Measurements from ENCODE around the gene THRB.

THRB gene

GRCh38 chr3:24518990-24519367 is 24.3 kb upstream of the THRB start:
- no peak overlapping the region for H3K9ac ChIP-seq
- no peaks in the 10 kb centered on the region for H3K36me3 ChIP-seq (ENCODE audit: control insufficient read depth, insufficient read depth, low read length)
- H3K4me3 ChIP-seq (ENCODE audit: low read depth, low read length) = no peak overlapping the region
- TF ChIP-seq CTCF (IDR thresholded peaks at IDR 0.05) = no peak
- H3K4me1 ChIP-seq = peaks cover 3% of the 10 kb centered on the region
- no peaks in the 10 kb centered on the region for H3K79me2 ChIP-seq
- no peak overlapping the region for H3K4me2 ChIP-seq (ENCODE audit: low read length)
- H2AFZ ChIP-seq = no peak overlapping the region
- H3K9me3 ChIP-seq (ENCODE audit: control insufficient read depth, low read length) = no peaks in the 10 kb centered on the region
- H3K27me3 ChIP-seq (ENCODE audit: control insufficient read depth, insufficient read depth, low read length) = no peaks in the 10 kb centered on the region
- H3K27ac ChIP-seq = no peak overlapping the region

GRCh38 chr3:24514119-24514518 is 19.5 kb upstream of the THRB start:
- no peak overlapping the region for H3K9ac ChIP-seq
- H3K4me3 ChIP-seq (ENCODE audit: low read depth, low read length) = no peak overlapping the region
- no peak overlapping the region for H2AFZ ChIP-seq
- H3K4me2 ChIP-seq (ENCODE audit: low read length) = no peak overlapping the region
- H3K27me3 ChIP-seq (ENCODE audit: control insufficient read depth, insufficient read depth, low read length) = no peaks in the 10 kb centered on the region
- H3K9me3 ChIP-seq (ENCODE audit: control insufficient read depth, low read length) = no peaks in the 10 kb centered on the region
- H3K79me2 ChIP-seq = no peaks in the 10 kb centered on the region
- no peaks in the 10 kb centered on the region for H3K36me3 ChIP-seq (ENCODE audit: control insufficient read depth, insufficient read depth, low read length)
- H3K4me1 ChIP-seq = peaks cover 11% of the 10 kb centered on the region
- no peak overlapping the region for H3K27ac ChIP-seq
- TF ChIP-seq CTCF (IDR thresholded peaks at IDR 0.05) = no peak

- Histone ChIP-seq H2AFZ (no peak overlapping the region), H3K9me3 (ENCODE audit: control insufficient read depth, low read length) (no peaks in the 10 kb centered on the region), H3K27ac (no peak overlapping the region), H3K27me3 (ENCODE audit: control insufficient read depth, insufficient read depth, low read length) (no peaks in the 10 kb centered on the region), H3K4me3 (ENCODE audit: low read depth, low read length) (no peak overlapping the region), H3K4me1 (peaks cover 12% of the 10 kb centered on the region), H3K79me2 (no peaks in the 10 kb centered on the region), H3K9ac (no peak overlapping the region), H3K4me2 (ENCODE audit: low read length) (no peak overlapping the region), H3K36me3 (ENCODE audit: control insufficient read depth, insufficient read depth, low read length) (no peaks in the 10 kb centered on the region)
- no peak for TF ChIP-seq CTCF (IDR thresholded peaks at IDR 0.05)
These were observed 18.8 kb upstream of the THRB start for GRCh38 chr3:24513463-24513862.

GRCh38 chr3:24512564-24513197 is 18.0 kb upstream of the THRB start:
- no peak for TF ChIP-seq CTCF (IDR thresholded peaks at IDR 0.05)
- H3K27me3 ChIP-seq (ENCODE audit: control insufficient read depth, insufficient read depth, low read length) = no peaks in the 10 kb centered on the region
- no peaks in the 10 kb centered on the region for H3K79me2 ChIP-seq
- H3K4me3 ChIP-seq (ENCODE audit: low read depth, low read length) = no peak overlapping the region
- no peaks in the 10 kb centered on the region for H3K36me3 ChIP-seq (ENCODE audit: control insufficient read depth, insufficient read depth, low read length)
- H3K4me2 ChIP-seq (ENCODE audit: low read length) = no peak overlapping the region
- H3K27ac ChIP-seq = no peak overlapping the region
- no peak overlapping the region for H3K9ac ChIP-seq
- peaks cover 15% of the 10 kb centered on the region for H3K4me1 ChIP-seq
- H2AFZ ChIP-seq = no peak overlapping the region
- H3K9me3 ChIP-seq (ENCODE audit: control insufficient read depth, low read length) = no peaks in the 10 kb centered on the region

GRCh38 chr3:24510030-24510648 is 15.5 kb upstream of the THRB start:
- Histone ChIP-seq H3K9ac (no peak overlapping the region), H3K4me1 (peaks cover 15% of the 10 kb centered on the region), H3K27ac (peak overlapping the region; percentile 5), H2AFZ (no peak overlapping the region), H3K9me3 (ENCODE audit: control insufficient read depth, low read length) (no peaks in the 10 kb centered on the region), H3K79me2 (no peaks in the 10 kb centered on the region), H3K27me3 (ENCODE audit: control insufficient read depth, insufficient read depth, low read length) (no peaks in the 10 kb centered on the region), H3K4me2 (ENCODE audit: low read length) (peak overlapping the region; percentile 24), H3K36me3 (ENCODE audit: control insufficient read depth, insufficient read depth, low read length) (no peaks in the 10 kb centered on the region), H3K4me3 (ENCODE audit: low read depth, low read length) (no peak overlapping the region)
- no peak for TF ChIP-seq CTCF (IDR thresholded peaks at IDR 0.05)
